NK-92 (cell line): ENCODE data around the gene CELA3B.
"Not testable (repeated sequence)": the region's sequence is repeated elsewhere in the genome, so short reads cannot be mapped to it uniquely, and the experiment has no call there.

Source experiments
- DNase-seq: peaks from one replicate; lab custom pipeline; 2025; ENCODE audit not compliant: unreplicated experiment; lab: John Stamatoyannopoulos, UW

Gene CELA3B

GRCh38 chr1:21976703-21977239, at the start of gene CELA3B:
TSS of gene CELA3B (plus strand) at chr1:21977022. CDS start at chr1:21977040, 18 bp downstream.
- not testable (repeated sequence) for DNase-seq

GRCh38 chr1:21927533-21928237, 49.1 kb upstream of the CELA3B start:
- no peak for DNase-seq

- no peak for DNase-seq
Observed at GRCh38 chr1:21930080-21930571, 46.7 kb upstream of the CELA3B start.

GRCh38 chr1:21930629-21931170, 46.1 kb upstream of the CELA3B start:
- no peak for DNase-seq

- no peak for DNase-seq
Observed at GRCh38 chr1:21931171-21932093, 45.4 kb upstream of the CELA3B start.

- no peak for DNase-seq
Observed at GRCh38 chr1:21932127-21932526, 44.7 kb upstream of the CELA3B start.

- no peak for DNase-seq
Observed at GRCh38 chr1:21933397-21934248, 43.2 kb upstream of the CELA3B start.

- no peak for DNase-seq
Observed at GRCh38 chr1:21935393-21935804, 41.4 kb upstream of the CELA3B start.

- no peak for DNase-seq
Observed at GRCh38 chr1:21935891-21936365, 40.9 kb upstream of the CELA3B start.

GRCh38 chr1:21936366-21937031, 40.3 kb upstream of the CELA3B start:
- DNase-seq, result no peak

GRCh38 chr1:21937034-21937371, 39.8 kb upstream of the CELA3B start, which contains the start of gene HSPG2:
TSS of gene HSPG2 (minus strand) at chr1:21937310. CDS start at chr1:21937217, 93 bp downstream.
- DNase-seq, result no peak

- DNase-seq, result no peak
Observed at GRCh38 chr1:21937372-21938121, 39.3 kb upstream of the CELA3B start.

- no peak for DNase-seq
Observed at GRCh38 chr1:21938732-21939538, 37.9 kb upstream of the CELA3B start.

- DNase-seq, result no peak
Observed at GRCh38 chr1:21939650-21940374, 37.0 kb upstream of the CELA3B start.

- no peak for DNase-seq
Observed at GRCh38 chr1:21940492-21940891, 36.3 kb upstream of the CELA3B start.

GRCh38 chr1:21941370-21941769, 35.5 kb upstream of the CELA3B start:
- DNase-seq, result no peak

GRCh38 chr1:21942464-21942863, 34.4 kb upstream of the CELA3B start:
- no peak for DNase-seq
